OCI-LY7 (cell line): ENCODE results near the gene SPSB1. TPM values are rescaled to one million over a fixed set of nuclear protein-coding genes. Genes with fewer than 3 reads are reported as not detected.

Experiments used
- BruUV-seq: library from RNA; stranded (reverse); fragments of 400-500 nt; replicated peaks from 2 replicates; lab custom pipeline; 2021; lab: Mats Ljungman, UMichigan
- CTCF ChIA-PET: fragments of 300-600 bp; sonication (Branson Sonifier 250); formaldehyde crosslinking; loops from one replicate; lab custom pipeline; 2022; ENCODE audit warnings: antibody characterized with exemption; ENCODE audit not compliant: unreplicated experiment; lab: Charles Lee
- POLR2A ChIA-PET: fragments of 300-600 bp; sonication (Branson Sonifier 250); formaldehyde crosslinking; loops from one replicate; lab custom pipeline; 2022; ENCODE audit warnings: antibody characterized with exemption; lab: Charles Lee
- DNase-seq: peaks from one replicate; pipeline ENCODE4 v3.0.0-alpha.2; 2015; ENCODE audit warnings: low spot score
- H2AFZ ChIP-seq: fragments of 200-600 bp; sonication (generic), shearing (Covaris generic); 2 replicates; pipeline ENCODE4 v1.6.1; 2014; ENCODE audit warnings: mild to moderate bottlenecking, antibody characterized with exemption, low read length, moderate library complexity
- H3K27ac ChIP-seq: fragments of 200-600 bp; sonication (generic); 2 replicates; pipeline ENCODE4 v1.5.1; 2014; ENCODE audit warnings: mixed run types, low read depth, mild to moderate bottlenecking, moderate library complexity, low read length, inconsistent platforms; ENCODE audit not compliant: poor library complexity, severe bottlenecking
- H3K36me3 ChIP-seq: fragments of 200-600 bp; sonication (generic); 2 replicates; pipeline ENCODE4 v1.6.1; 2014; ENCODE audit warnings: mild to moderate bottlenecking, antibody characterized with exemption, low read length, moderate library complexity, mixed read lengths; ENCODE audit not compliant: insufficient read depth
- H3K4me1 ChIP-seq: fragments of 200-600 bp; sonication (generic); 2 replicates; pipeline ENCODE4 v1.5.1; 2014; ENCODE audit warnings: mild to moderate bottlenecking, low read length; ENCODE audit not compliant: insufficient read depth, poor library complexity, severe bottlenecking
- H3K4me2 ChIP-seq: fragments of 200-600 bp; sonication (generic); 2 replicates; pipeline ENCODE4 v1.6.1; 2014; ENCODE audit warnings: mild to moderate bottlenecking, low read length
- H3K4me3 ChIP-seq: fragments of 200-600 bp; sonication (generic); 2 replicates; pipeline ENCODE4 v1.5.1; 2014; ENCODE audit warnings: mild to moderate bottlenecking, low read depth, low read length; ENCODE audit not compliant: poor library complexity, severe bottlenecking
- H3K79me2 ChIP-seq: fragments of 200-600 bp; sonication (generic); 2 replicates; pipeline ENCODE4 v1.6.1; 2016; ENCODE audit warnings: low read depth, mild to moderate bottlenecking, low read length, moderate library complexity, mixed read lengths; ENCODE audit not compliant: insufficient read depth
- H3K9me2 ChIP-seq: fragments of 200-600 bp; sonication (generic); 2 replicates; pipeline ENCODE4 v1.6.1; 2016; ENCODE audit warnings: mild to moderate bottlenecking, low read length, mixed read lengths; ENCODE audit not compliant: insufficient read depth
- H3K9me3 ChIP-seq: fragments of 200-600 bp; sonication (generic); 2 replicates; pipeline ENCODE4 v1.6.1; 2014; ENCODE audit warnings: mild to moderate bottlenecking, mixed run types, low read length, mixed read lengths
- H4K20me1 ChIP-seq: fragments of 200-600 bp; sonication (generic); 2 replicates; pipeline ENCODE4 v1.6.1; 2014; ENCODE audit warnings: mild to moderate bottlenecking, antibody characterized with exemption, low read length, moderate library complexity, mixed read lengths; ENCODE audit not compliant: insufficient read depth
- CTCF ChIP-seq: fragments of 200-600 bp; sonication (generic); conservative IDR thresholded peaks from 2 replicates; pipeline ENCODE4 v1.5.1; 2014; ENCODE audit warnings: mild to moderate bottlenecking, antibody characterized with exemption, low read length, moderate library complexity, mixed read lengths
- EZH2phosphoT487 ChIP-seq: fragments of 200-600 bp; sonication (generic); IDR thresholded peaks from 2 replicates; pipeline ENCODE4 v1.6.1; 2018; ENCODE audit warnings: low read depth, borderline replicate concordance, mild to moderate bottlenecking, mixed run types, antibody characterized with exemption, low read length, moderate library complexity, mixed read lengths
- intact Hi-C: fragments of 100-400 bp; cut with micrococcal nuclease; formaldehyde crosslinking; loops from one replicate; pipeline ENCODE4 v1.10.0; 2022; ENCODE audit not compliant: unreplicated experiment
- total RNA-seq, 2 experiments: library from RNA; depleted of rRNA in 1 of 2; stranded (reverse); fragments of >200 nt in 1 of 2; shearing (Covaris generic) in 1 of 2; gene quantifications; 2 replicates each; pipeline ENCODE4 v1.2.3, GENCODE V29; 2014 to 2022

The SPSB1 gene
- total RNA-seq, 2 experiments from 2014 or later: 1.2 to 14.0 TPM

- no peak overlapping the region for H3K4me3 ChIP-seq
- CTCF ChIA-PET: no interaction called here
- no peak overlapping the region for H3K27ac ChIP-seq
- no peaks in the 10 kb centered on the region for H3K79me2 ChIP-seq
- H3K9me3 ChIP-seq: peaks cover 10% of the 10 kb centered on the region
- DNase-seq: no peak
- POLR2A ChIA-PET: interaction anchor here (0.5 kb wide), 1 partner anchor 220 kb away, joined by 7 read pairs; no protein-coding TSS in a partner anchor
- TF ChIP-seq EZH2phosphoT487 (no peak), CTCF (no peak)
- no peaks in the 10 kb centered on the region for H4K20me1 ChIP-seq
- H2AFZ ChIP-seq: no peak overlapping the region
- H3K9me2 ChIP-seq: no peaks in the 10 kb centered on the region
- BruUV-seq: no TSS peak
- intact Hi-C loops: no loop called here
- no peaks in the 10 kb centered on the region for H3K4me1 ChIP-seq
- no peak overlapping the region for H3K4me2 ChIP-seq
- H3K36me3 ChIP-seq: no peaks in the 10 kb centered on the region
These were observed 28.5 kb upstream of the SPSB1 start for GRCh38 chr1:9263984-9264872.

- intact Hi-C loops: no loop called here
- TF ChIP-seq CTCF (no peak), EZH2phosphoT487 (no peak)
- H3K79me2 ChIP-seq: no peaks in the 10 kb centered on the region
- no peaks in the 10 kb centered on the region for H3K4me1 ChIP-seq
- BruUV-seq: no TSS peak
- no peak overlapping the region for H3K27ac ChIP-seq
- H2AFZ ChIP-seq: no peak overlapping the region
- H3K9me2 ChIP-seq: no peaks in the 10 kb centered on the region
- no peak overlapping the region for H3K4me3 ChIP-seq
- no peak overlapping the region for H3K4me2 ChIP-seq
- no peaks in the 10 kb centered on the region for H4K20me1 ChIP-seq
- CTCF ChIA-PET: interaction anchor here (0.8 kb wide), 1 partner anchor 226 kb away, joined by 3 read pairs; no protein-coding TSS in a partner anchor
- H3K36me3 ChIP-seq: no peaks in the 10 kb centered on the region
- DNase-seq: no peak
- peaks cover 2% of the 10 kb centered on the region for H3K9me3 ChIP-seq
- POLR2A ChIA-PET: interaction anchor here (0.5 kb wide), 1 partner anchor 219 kb away, joined by 7 read pairs; no protein-coding TSS in a partner anchor
These were observed 27.7 kb upstream of the SPSB1 start for GRCh38 chr1:9265037-9265436.

- Histone ChIP-seq H3K4me1 (no peaks in the 10 kb centered on the region), H4K20me1 (no peaks in the 10 kb centered on the region), H3K36me3 (no peaks in the 10 kb centered on the region), H3K4me2 (no peak overlapping the region), H2AFZ (no peak overlapping the region), H3K9me2 (no peaks in the 10 kb centered on the region), H3K4me3 (no peak overlapping the region), H3K27ac (no peak overlapping the region), H3K79me2 (no peaks in the 10 kb centered on the region), H3K9me3 (no peaks in the 10 kb centered on the region)
- ChIA-PET POLR2A (no interaction called here), CTCF (interaction anchor here (0.8 kb wide), 1 partner anchor 225 kb away, joined by 3 read pairs; no protein-coding TSS in a partner anchor)
- intact Hi-C loops: no loop called here
- DNase-seq: no peak
- BruUV-seq: no TSS peak
- TF ChIP-seq CTCF (no peak), EZH2phosphoT487 (no peak)
These were observed 26.7 kb upstream of the SPSB1 start for GRCh38 chr1:9265968-9266367.
